ENCODE results near the gene APOBEC3C. TPM values are rescaled to one million over a fixed set of nuclear protein-coding genes. Genes with fewer than 3 reads are reported as not detected.
"Not testable (repeated sequence)": the region's sequence is repeated elsewhere in the genome, so short reads cannot be mapped to it uniquely, and the experiment has no call there.

Gene APOBEC3C
- total RNA-seq, 1 donor from 2014 or later = 25.3 TPM

GRCh38 chr22:38987171-38987895 is 26.7 kb upstream of the APOBEC3C start:
- Histone ChIP-seq H3K27me3 (no peaks in the 10 kb centered on the region), H3K36me3 (no peaks in the 10 kb centered on the region), H3K4me1 (no peaks in the 10 kb centered on the region), H3K27ac (no peak overlapping the region), H3K4me3 (no peak overlapping the region), H3K9me3 (no peaks in the 10 kb centered on the region)
- intact Hi-C loops (cut with DNase I) = no loop called here
- no peak for ATAC-seq
- DNase-seq = no peak
- TF ChIP-seq CTCF (IDR thresholded peaks at IDR 0.05) = no peak

GRCh38 chr22:38989466-38989865 is 24.6 kb upstream of the APOBEC3C start:
- H3K9me3 ChIP-seq = no peaks in the 10 kb centered on the region
- no peaks in the 10 kb centered on the region for H3K36me3 ChIP-seq
- no peak overlapping the region for H3K4me3 ChIP-seq
- no peak for TF ChIP-seq CTCF (IDR thresholded peaks at IDR 0.05)
- DNase-seq (no peak), ATAC-seq (no peak)
- intact Hi-C loops (cut with DNase I) = no loop called here
- H3K27ac ChIP-seq = no peak overlapping the region
- H3K27me3 ChIP-seq = no peaks in the 10 kb centered on the region
- no peaks in the 10 kb centered on the region for H3K4me1 ChIP-seq

- intact Hi-C loops (cut with DNase I); H3K27ac ChIP-seq; DNase-seq; H3K4me3 ChIP-seq; H3K4me1 ChIP-seq; H3K36me3 ChIP-seq; H3K9me3 ChIP-seq; H3K27me3 ChIP-seq: not testable (repeated sequence)
- peak; percentile 65 for ATAC-seq
Measured at GRCh38 chr22:38992871-38993371, 21.1 kb upstream of the APOBEC3C start.

- intact Hi-C loops (cut with DNase I) = no loop called here
- ATAC-seq (no peak), DNase-seq (no peak)
- H3K27ac ChIP-seq = no peak overlapping the region
- no peaks in the 10 kb centered on the region for H3K4me1 ChIP-seq
- no peak overlapping the region for H3K4me3 ChIP-seq
- no peaks in the 10 kb centered on the region for H3K36me3 ChIP-seq
- no peak for TF ChIP-seq CTCF (IDR thresholded peaks at IDR 0.05)
- no peaks in the 10 kb centered on the region for H3K9me3 ChIP-seq
- H3K27me3 ChIP-seq = no peaks in the 10 kb centered on the region
Measured at GRCh38 chr22:38996105-38996504, 18.0 kb upstream of the APOBEC3C start.

- DNase-seq (no peak), ATAC-seq (peak; percentile 12)
- intact Hi-C loops (cut with DNase I) = no loop called here
- no peaks in the 10 kb centered on the region for H3K9me3 ChIP-seq
- no peak for TF ChIP-seq CTCF (IDR thresholded peaks at IDR 0.05)
- no peak overlapping the region for H3K27ac ChIP-seq
- no peaks in the 10 kb centered on the region for H3K4me1 ChIP-seq
- no peaks in the 10 kb centered on the region for H3K27me3 ChIP-seq
- no peaks in the 10 kb centered on the region for H3K36me3 ChIP-seq
- no peak overlapping the region for H3K4me3 ChIP-seq
Measured at GRCh38 chr22:38997518-38997917, 16.5 kb upstream of the APOBEC3C start.

GRCh38 chr22:39003165-39003638 is 10.9 kb upstream of the APOBEC3C start:
- no peaks in the 10 kb centered on the region for H3K36me3 ChIP-seq
- DNase-seq = peak; percentile 81
- intact Hi-C loops (cut with DNase I) = loop anchor here (10.0 kb wide), 2 partner anchors 58 to 128 kb away; partner anchors contain the start of gene CBX6

More at GRCh38 chr22:39003165-39003638, 10.9 kb upstream of the APOBEC3C start:
- Histone ChIP-seq H3K27me3 (no peaks in the 10 kb centered on the region), H3K4me3 (no peak overlapping the region), H3K4me1 (peaks cover 9% of the 10 kb centered on the region), H3K9me3 (no peaks in the 10 kb centered on the region), H3K27ac (no peak overlapping the region)
- peak; percentile 82 for TF ChIP-seq CTCF (IDR thresholded peaks at IDR 0.05)
- peak; percentile 99 for ATAC-seq

Data from upper lobe of right lung (tissue), 1 donor.